Measurements from ENCODE around the gene KRT17. TPM values are rescaled to one million over a fixed set of nuclear protein-coding genes. Genes with fewer than 3 reads are reported as not detected.

The KRT17 gene
- total and polyA plus RNA-seq, 9 of the 15 experiments (the other 6 are each of a cell fraction or from before 2014, with no cell fraction given), result 0.23 to 0.25 TPM; not detected in 7

- TF ChIP-seq ZHX1 (conservative IDR thresholded peaks at IDR 0.05; ENCODE audit: low read length) (no peak), ZNF354B (CRISPR knock-in tag; IDR thresholded peaks at IDR 0.05) (no peak), FOXJ2 (tag; IDR thresholded peaks at IDR 0.05) (no peak), CHAMP1 (IDR thresholded peaks at IDR 0.05) (no peak), NFYB (IDR thresholded peaks at IDR 0.05; ENCODE audit: extremely low read depth, insufficient read length) (no peak), HMG20B (CRISPR knock-in tag; IDR thresholded peaks at IDR 0.05) (no peak), BACH1 (tag; IDR thresholded peaks at IDR 0.05) (no peak), ZNF592 (IDR thresholded peaks at IDR 0.05) (peak; percentile 90), CREB1 (IDR thresholded peaks at IDR 0.05) (peak; percentile 22; the same call in 1 of the 2 replicates), CREB1 (CRISPR knock-in tag; IDR thresholded peaks at IDR 0.05) (peak; percentile 24; the same call in 1 of the 2 replicates), MBD2 (IDR thresholded peaks at IDR 0.05; ENCODE audit: borderline replicate concordance, low read depth) (peak; percentile 41; the same call in 1 of the 2 replicates), MAX (CRISPR knock-in tag; IDR thresholded peaks at IDR 0.05) (peak; percentile 84), HNRNPLL (IDR thresholded peaks at IDR 0.05; ENCODE audit: low read depth, low read length, poor library complexity, severe bottlenecking) (peak; percentile 19), ATF2 (CRISPR knock-in tag; IDR thresholded peaks at IDR 0.05) (no peak), NR4A1 (CRISPR knock-in tag; IDR thresholded peaks at IDR 0.05) (no peak), NR4A1 (tag; IDR thresholded peaks at IDR 0.05) (peak; percentile 81)
These were observed 41.3 kb upstream of the KRT17 start (continued) for GRCh38 chr17:41665566-41666236.
